Measurements from ENCODE around the gene PRH2.

The PRH2 gene

DNA sequence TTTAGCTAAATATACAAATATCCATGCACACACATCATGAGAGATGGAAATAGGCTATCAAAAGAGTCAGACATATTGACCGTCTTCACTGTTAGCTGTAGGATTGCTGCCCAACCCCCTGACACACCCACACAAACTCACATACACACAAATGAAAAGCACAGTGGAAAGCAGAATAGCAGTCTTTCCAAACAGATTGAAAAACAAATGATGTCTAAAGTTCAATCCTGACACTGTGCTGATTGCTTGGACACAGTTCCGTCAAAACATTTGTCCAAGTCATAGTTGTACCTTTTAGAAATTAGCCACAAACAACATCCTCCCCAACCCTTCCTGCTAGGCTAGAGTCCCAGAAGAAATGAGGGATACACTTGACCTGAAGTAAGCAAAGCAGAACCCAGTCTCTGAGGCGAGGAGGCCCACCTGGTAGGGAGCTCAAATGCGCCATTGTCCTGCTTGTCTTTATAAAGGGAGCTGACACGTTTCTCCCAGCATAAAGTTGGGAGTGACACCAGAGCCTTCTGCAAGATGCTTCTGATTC, at the start of gene PRH2:
Gene PRH2, plus strand, starts transcription at position 491 of the 541 bp plus-strand sequence. Its CDS starts 38 bp downstream, at position 529.
- DNase-seq, result no peak

DNA sequence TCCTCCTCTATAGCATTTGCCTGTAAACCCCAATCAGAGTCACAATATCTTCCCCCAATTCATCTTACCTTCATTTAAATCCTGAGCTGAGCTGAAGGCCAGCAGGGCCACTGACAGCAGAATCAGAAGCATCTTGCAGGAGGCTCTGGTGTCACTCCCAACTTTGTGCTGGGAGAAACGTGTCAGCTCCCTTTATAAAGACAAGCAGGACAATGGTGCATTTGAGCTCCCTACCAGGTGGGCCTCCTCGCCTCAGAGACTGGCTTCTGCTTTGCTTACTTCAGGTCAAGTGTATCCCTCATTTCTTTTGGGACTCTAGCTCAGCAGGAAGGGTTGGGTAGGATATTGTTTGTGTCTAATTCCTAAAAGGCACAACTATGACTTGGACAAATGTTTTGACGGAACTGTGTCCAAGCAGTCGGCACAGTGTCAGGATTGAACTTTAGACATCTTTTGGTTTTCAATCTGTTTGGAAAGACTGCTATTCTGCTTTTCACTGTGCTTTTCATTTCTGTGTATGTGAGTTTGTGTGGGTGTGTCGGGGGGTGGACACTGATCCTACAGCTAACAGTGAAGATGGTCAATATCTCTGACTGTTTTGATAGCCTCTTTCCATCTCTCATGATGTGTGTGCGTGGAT, 44.8 kb upstream of the PRH2 start, which contains the start of gene PRH1:
Gene PRH1, minus strand, starts transcription at position 170 of the 640 bp plus-strand sequence. Its CDS starts 38 bp downstream, at position 132.
- DNase-seq, result no peak

DNA sequence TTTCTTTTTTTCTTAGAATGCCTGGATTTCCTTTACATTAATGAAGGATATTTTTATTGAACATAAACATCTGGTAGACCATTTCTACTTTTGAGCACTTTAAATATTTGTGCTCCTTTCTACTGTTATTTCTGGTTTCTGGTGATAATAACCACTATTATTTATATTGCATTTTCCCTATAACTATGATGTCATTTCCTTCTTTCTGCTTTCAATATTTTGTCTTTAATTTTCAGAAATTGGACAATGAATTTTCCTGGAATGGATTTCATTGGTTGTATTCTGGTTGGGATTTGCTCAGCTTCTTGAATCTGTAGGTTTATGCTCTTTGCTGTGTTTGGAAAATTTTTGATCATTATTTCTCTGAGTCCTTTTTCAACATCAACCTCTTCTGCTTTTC, 39.8 kb upstream of the PRH2 start:
- DNase-seq, result no peak

DNA sequence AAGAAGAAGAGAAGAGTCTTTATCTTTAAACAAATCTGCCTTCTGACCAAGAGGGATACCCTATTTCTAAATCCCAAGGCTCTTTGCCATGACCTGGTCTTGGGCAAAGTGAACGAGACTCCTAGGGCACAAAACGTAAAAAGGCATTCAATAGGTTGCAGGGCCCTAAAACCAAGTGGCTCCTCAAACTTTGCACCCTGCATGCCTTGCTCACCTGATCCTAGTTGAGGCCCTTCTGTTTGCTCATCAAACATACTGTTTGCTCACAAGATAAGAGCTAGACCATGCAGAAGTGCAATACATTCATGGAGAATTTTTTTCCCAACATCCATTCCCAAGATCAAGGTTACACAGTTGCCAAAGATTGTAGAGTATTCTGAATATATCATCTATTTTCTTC, 37.1 kb upstream of the PRH2 start:
- DNase-seq, result no peak

DNA sequence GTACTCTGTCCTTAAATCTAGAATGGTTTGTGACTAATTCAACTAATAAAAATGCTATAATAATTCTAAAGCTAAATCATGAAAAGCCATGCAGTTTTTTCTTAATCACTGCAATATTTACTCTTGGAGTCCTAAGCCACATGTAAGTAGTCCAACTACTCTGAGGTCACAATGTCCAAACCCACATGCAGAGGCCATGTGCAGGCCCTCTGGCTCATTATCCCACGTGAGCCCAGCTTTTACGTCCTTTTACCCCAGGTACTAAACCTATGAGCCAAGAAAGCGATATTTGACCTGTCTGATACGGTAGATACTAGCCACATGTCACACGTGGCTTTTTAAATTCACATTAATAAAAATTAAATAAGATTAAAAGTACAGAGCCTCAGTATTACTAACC, 32.2 kb upstream of the PRH2 start:
- no peak for DNase-seq

DNA sequence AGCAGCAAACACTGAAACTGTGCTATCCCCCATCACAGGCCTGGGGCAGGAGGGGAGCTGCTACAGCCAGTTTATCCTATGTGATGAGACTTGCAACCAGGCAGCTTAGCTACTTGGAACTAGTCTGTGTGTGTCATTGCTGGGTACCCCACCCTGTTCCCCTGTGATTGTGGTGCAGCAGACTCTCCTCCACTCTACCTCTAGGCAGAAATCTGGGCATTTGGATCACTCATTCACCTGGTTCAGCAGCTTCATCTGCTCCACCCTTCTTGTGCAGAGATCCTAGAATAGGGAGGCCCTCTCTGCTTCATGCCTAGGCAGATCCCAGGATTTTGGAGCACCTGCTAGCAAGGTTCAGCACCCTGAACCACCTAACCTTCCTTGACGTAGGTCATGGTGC, 28.5 kb upstream of the PRH2 start:
- DNase-seq, result no peak

DNA sequence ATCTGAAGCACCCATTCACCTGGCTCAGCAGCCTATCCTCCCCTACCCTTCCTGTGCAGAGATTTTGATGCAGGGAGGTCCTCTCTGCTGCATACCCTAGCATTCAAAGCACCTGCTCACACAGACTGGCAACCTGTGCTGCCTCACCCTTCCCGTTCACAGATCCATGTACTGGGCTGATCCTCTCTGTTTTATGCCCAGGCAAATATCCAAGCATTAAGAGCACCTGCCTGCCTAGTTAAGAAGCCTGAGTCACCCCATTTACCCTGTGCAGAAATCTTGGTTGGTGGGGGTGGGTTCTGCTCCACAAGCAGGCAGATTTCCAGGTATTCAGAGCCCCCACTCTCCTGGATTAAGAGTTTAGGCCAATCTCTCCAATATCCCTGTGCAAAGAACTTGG, 28.1 kb upstream of the PRH2 start:
- no peak for DNase-seq

DNA sequence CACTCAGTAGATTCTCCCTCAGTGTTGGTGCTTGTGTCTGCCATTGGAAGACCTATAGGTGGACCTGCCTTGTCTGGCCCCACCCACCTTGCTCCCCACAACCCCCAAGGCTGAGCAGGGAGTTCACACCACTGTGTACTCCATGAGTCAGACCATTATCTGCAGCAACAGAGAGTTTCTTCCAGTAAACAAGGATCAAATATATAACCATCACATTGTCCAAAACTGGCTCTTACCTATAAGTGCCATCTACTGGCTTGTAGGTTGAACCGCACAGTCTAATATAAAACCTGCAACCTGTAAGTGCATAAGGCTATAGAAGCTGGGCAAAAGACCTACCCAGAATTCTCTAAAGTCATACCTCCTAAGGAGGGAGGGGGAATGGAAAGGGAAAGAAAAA, 27.6 kb upstream of the PRH2 start:
- DNase-seq, result no peak

DNA sequence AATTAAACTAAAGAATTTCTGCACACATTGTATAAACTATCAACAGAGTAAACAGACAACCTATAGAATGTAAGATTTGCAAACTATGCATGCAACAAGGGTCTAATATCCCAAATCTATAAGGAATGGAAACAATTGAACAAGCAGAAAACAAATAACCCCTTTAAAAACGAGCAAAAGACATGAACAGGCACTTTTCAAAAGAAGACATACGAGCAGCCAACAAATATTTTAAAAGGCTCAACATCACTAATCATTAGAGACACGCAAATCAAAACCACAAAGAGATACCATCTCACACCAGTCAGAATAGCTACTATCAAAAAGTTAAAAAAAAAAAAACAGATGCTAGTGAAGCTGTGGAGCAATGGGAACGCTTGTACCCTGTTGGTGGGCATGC, 24.4 kb upstream of the PRH2 start:
- DNase-seq, result no peak

DNA sequence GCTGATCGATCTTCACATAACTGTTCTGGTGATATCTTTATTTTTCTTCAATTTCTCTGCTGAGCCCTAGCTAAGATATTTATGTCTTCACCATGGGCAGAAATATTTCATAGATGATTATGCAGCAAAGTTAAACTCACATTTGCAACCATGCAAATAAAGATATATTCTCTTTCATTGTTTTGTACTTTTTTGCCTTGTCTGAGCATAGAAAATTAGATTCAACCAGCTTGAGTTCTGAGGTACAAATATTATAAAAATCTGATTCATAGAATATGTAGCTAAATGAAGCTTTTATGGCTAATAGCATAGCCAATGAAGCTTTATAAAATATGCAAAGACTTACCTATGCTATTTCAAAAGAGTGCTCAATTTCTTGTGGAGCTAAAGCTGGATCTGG, 19.6 kb upstream of the PRH2 start, which contains the start of gene TAS2R13:
Gene TAS2R13, minus strand, starts transcription at position 101 of the 400 bp plus-strand sequence. CDS start 264 bp downstream, outside the sequence.
- no peak for DNase-seq

DNA sequence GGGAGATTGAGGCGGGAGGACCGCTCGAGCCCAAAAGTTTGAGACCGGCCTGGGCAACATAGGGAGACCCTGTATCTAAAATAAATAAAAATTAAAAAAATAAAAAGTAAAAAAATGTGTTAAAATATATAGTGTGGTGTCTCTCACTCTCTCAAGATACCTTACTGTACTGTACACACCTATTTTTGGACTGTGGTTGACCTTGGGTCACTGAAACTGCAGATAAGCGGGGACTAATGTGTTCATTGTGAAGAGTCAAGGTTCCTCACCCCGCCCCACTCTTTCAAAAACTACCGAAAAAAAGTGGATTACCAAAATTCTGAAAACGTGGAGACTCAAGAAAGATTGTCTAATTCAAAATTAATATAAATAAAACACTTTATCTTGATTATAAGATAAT, 18.7 kb upstream of the PRH2 start:
- DNase-seq, result no peak

DNA sequence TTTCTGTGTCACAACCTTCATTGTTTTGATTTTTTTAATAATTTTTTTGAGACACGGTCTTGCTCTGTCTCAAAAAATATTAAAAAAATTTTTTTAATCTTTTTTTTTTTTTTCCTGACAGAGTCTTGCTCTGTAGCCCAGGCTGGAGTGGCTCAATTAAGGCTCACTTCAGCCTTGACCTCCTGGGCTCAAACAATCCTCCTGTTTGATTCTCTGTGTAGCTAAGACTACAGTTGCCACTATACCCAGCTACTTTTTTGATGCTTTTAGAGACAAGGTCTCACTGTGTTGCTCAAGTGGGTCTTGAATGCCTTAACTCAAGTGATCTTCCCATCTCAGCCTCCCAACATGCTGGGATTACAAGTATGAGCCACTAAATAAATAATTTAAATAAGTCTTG, 9.2 kb upstream of the PRH2 start:
- no peak for DNase-seq

DNA sequence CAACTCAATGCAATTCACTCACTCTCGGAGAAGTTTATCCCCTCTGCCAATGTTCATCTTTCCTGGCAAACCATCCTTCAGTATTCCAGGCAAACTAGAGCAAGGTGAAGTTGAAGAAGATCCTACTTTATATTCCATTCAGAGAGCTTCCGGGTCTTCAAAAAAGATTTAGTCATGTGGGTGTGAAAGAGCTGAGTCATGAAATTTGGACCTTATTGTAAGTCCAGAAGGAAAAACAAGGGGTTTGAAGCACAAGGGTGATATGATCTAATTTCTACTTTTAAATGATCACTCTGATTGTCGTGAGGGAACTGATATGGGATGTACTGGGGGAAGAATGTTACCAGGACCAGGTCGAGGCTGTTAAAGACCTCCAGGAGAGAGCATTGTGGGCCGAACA, 2.8 kb upstream of the PRH2 start:
- DNase-seq, result no peak

DNA sequence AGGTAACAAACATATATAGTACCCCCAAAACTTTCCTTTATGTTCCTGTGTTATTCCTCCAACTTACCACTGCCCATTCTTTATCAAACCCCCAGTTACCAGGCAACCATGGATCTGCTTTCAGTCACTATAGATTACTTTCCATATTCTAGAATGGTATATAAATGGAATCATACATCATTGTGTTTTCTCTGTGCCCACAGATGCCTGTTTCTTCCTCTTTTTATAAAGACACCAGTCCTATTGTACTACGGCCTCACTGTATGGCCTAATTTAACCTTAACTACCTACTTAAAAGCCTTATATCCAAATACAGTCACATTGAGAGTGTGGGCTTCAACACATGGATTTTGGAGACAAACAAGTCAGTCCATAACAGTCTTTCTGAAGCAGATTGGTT, 7.5 kb downstream of the PRH2 start:
- DNase-seq, result no peak

DNA sequence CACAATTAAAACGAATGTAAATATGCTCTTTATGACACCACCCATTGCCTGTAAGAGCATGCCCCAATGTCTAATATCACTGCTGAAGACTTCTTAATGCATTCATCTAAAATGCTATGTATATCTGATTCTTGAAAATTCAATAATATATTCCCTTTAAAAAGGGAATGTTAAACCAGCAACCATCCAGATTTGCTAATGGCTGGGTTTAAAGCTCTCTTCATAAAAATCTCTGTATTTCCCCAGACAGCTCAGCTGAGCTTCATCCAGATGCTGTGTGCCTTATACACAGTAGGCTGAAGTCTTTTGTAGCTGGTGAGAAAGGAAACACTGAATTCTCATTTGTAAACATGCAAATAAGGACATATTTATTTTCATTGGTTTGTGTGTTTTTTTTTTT, 10.1 kb downstream of the PRH2 start, which contains the start of gene TAS2R14:
Gene TAS2R14, minus strand, starts transcription at position 101 of the 400 bp plus-strand sequence. Its CDS starts 56 bp downstream, at position 45.
- no peak for DNase-seq

DNA sequence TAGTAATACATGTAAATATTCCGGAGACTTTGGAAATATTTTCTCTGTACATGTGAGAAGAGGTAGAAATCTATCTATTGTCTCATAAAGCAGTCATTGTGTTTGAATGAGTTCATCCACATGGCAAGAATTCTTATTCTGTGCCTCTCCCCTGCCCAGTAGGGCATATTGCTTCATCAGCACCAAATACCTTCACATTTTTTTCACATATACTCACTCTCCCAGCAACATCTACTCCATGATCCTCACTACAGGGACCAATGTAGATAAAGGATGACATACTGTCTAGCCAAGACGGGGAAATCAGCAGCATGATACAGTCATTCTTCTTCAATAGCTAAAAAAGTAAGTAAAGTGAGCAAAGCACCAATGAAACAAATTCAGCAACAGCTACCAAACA, 11.4 kb downstream of the PRH2 start:
- no peak for DNase-seq

DNA sequence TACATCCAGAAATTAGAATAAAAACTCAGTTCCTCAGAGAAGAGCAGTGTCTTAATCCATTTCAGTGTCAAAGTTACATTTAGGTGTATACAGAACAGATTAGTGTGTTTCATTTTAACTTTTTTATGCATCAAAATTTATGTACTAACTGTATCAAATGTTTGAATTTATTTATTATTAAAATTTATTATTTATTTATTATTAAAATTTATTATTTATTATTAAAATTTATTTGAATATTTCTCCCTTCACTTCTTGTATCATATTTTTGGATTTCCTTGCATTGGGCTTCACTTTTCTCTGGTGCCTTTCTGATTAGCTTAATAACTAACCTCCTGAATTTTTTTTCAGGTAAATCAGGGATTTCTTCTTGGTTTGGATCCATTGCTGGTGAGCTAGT, 12.3 kb downstream of the PRH2 start:
- DNase-seq, result no peak

DNA sequence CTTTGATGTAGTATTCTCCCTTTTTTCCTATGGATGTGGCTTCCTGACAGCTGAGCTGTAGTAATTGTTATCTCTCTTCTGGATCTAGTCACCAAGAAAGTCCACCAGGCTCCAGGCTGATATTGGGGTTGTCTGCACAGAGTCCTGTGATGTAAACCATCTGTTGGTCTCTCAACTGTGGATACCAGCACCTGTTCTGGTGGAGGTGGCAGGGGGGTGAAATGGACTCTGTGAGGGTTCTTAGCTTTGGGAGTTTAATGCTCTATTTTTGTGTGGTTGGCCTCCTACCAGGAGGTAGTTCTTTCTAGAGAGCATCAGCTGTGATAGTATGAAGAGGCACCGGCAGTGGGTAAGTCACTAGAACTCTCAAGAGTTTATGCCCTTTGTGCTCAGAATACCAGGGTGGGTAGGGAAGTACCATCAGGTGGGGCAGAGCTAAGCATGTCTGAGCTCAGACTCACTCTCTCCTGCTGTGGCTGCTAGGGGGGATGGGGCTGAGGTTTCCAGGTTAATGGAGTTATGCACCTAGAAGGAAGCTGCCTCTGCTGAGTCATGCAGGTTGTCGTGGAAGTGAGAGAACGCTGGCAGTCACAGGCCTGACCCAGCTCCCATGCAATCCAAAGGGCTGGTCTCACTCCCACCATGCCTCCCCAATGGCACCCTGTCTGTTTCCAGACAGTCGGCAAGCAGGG, 13.0 kb downstream of the PRH2 start:
- DNase-seq, result no peak

DNA sequence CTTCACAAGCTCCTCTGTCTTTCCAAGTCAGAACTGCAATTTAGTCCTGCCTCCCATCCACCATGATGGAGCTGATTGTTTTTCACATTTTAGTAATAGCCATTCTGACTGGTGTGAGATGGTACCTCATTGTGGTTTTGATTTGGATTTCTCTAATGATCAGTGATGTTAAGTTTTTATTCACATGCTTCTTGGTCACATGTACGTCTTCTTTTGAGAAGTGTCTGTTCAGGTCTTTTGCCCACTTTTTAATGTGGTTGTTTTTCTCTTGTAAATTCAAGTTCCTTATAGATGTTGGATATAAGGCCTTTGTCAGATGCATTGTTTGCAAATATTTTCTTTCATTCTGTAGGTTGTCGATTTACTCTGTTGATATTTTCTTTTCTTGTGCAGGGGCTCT, 14.1 kb downstream of the PRH2 start:
- no peak for DNase-seq

DNA sequence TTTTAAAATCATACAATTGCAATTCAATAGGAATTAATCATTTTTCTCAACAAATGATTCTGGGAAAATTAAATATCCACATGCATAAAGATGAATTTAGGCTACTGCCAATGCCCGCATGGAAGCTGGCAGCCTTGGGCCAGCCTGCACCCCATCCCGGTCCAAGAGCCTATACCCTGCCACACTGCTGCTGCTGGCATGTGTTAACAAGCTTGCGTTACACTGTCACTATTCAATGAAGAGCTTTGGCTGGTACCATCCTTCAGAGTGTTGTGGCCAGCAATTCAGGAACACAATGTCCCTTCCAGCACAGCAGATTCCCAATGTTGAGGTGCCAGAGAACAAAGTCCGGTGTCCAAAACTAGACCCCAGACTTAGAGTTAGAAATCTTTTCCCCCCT, 23.6 kb downstream of the PRH2 start:
- no peak for DNase-seq

DNA sequence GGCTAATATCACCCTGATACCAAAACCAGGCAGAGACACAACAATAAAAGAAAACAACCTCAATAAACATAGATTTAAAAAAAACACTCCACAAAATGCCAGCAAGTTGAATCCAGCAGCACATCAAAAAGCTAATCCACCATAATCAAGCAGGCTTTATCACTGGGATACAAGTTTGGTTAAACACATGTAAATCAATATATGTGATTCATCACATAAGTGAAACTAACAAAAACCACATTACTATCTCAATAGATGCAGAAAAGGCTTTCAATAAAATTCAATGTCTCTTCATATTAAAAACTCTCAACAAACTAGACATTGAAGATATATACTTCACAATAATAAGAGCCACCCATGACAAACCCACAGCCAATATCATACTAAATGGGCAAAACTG, 27.0 kb downstream of the PRH2 start:
- no peak for DNase-seq

DNA sequence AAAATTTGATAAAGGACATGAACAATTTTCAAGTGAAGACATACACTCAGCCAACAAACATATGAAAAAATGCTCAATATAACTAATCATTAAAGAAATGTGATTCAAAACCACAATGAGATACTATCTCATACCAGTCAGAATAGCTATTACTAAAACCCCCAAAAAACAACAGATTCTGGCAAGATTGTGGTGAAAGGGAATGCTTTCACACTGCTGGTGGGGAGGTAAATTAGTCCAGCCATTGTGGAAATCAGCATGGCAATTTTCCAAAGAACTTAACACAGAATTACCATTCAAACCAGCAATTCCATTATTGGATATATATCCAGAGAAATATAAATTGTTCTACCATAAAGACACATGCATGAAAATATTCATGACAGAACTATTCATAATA, 28.7 kb downstream of the PRH2 start:
- DNase-seq, result no peak

DNA sequence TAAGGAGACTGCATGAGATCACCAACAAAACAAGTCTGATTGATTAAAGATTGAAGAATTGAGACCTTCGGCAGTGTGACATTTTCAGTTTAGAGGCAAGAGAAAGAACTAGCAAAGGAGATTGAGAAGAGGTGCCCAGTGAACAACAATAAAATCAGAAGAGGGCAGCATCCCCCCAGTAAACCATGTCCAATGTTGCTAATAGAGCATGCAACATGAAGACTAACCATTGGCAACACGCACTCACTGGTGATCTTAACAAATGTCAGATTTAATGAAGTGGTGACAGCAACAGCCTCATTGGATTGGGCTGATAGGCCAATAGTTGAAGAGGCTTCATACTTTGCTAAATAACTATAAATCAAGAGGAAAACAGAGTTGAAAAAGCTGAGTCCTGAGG, 30.8 kb downstream of the PRH2 start:
- no peak for DNase-seq

DNA sequence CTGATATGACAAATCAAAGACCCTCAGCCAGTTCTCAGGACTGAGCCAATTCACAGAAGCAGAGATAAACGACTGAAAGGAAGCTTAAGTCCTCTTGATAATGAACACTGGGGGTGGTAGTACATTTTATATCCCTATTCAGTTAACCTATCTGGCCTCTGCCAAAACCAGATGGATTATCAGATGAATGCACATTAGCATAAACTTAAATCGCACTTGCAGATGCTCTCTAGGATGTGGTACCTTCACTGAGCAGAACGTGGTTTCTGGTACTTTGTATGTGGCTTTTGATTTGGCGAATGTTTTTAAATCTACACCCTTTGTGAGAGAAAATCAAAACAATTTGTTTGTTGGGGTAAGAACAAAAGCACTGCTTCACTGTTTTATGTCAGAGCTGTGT, 31.2 kb downstream of the PRH2 start:
- no peak for DNase-seq
